DND-41 (cell line): ENCODE data around the gene XCR1.

Experiments used
- ATAC-seq: fragments of 200-7000 bp; cut with Tn5 transposase; 3 replicates; pipeline ENCODE4 v1.9.1; 2021; ENCODE audit warnings: low read depth; ENCODE audit not compliant: insufficient read depth
- DNase-seq: peaks from one replicate; pipeline ENCODE4 v3.0.0-alpha.2; 2020
- H2AFZ ChIP-seq: 2 replicates; pipeline ENCODE4 v1.6.0; 2012; ENCODE audit warnings: low read depth, low read length
- H3K27ac ChIP-seq: 2 replicates; pipeline ENCODE4 v1.5.1; 2012; ENCODE audit warnings: low read length, inconsistent platforms
- H3K27me3 ChIP-seq: fragments of 200-600 bp; sonication (generic); 2 replicates; pipeline ENCODE4 v1.6.0; 2012; ENCODE audit warnings: low read length, mild to moderate bottlenecking, inconsistent platforms; ENCODE audit not compliant: insufficient read depth, poor library complexity
- H3K36me3 ChIP-seq: 2 replicates; pipeline ENCODE4 v1.5.1; 2012; ENCODE audit warnings: low read length, inconsistent platforms; ENCODE audit not compliant: insufficient read depth
- H3K4me1 ChIP-seq: 2 replicates; pipeline ENCODE4 v1.5.1; 2012; ENCODE audit warnings: mild to moderate bottlenecking, low read length; ENCODE audit not compliant: insufficient read depth
- H3K4me2 ChIP-seq: 2 replicates; pipeline ENCODE4 v1.6.0; 2012; ENCODE audit warnings: mild to moderate bottlenecking, moderate library complexity, low read length, inconsistent platforms; ENCODE audit not compliant: insufficient read depth
- H3K4me3 ChIP-seq, 2 experiments: fragments of 200-600 bp in 1 of 2; shearing (Covaris generic) in 1 of 2; 2 replicates each; pipeline ENCODE4 v1.5.1; 2012 to 2016; ENCODE audit warnings: inconsistent platforms in 2 of 2, low read length in 2 of 2, mild to moderate bottlenecking in 2 of 2, low read depth in 1 of 2, moderate library complexity in 1 of 2
- H3K79me2 ChIP-seq: 2 replicates; pipeline ENCODE4 v1.6.0; 2012; ENCODE audit warnings: low read length, inconsistent platforms; ENCODE audit not compliant: insufficient read depth
- H3K9ac ChIP-seq: 2 replicates; pipeline ENCODE4 v1.6.0; 2012; ENCODE audit warnings: low read depth, mild to moderate bottlenecking, inconsistent platforms, low read length, moderate library complexity
- H3K9me3 ChIP-seq: 2 replicates; pipeline ENCODE4 v1.5.1; 2012; ENCODE audit warnings: low read length, moderate library complexity, mild to moderate bottlenecking, inconsistent platforms; ENCODE audit not compliant: insufficient read depth, severe bottlenecking
- H4K20me1 ChIP-seq: 2 replicates; pipeline ENCODE4 v1.6.0; 2012; ENCODE audit warnings: low read length; ENCODE audit not compliant: insufficient read depth
- CTCF ChIP-seq: IDR thresholded peaks from 2 replicates; pipeline ENCODE4 v1.5.1; 2012; ENCODE audit warnings: borderline replicate concordance, low read length, moderate library complexity, mild to moderate bottlenecking; ENCODE audit not compliant: poor library complexity, severe bottlenecking; ENCODE audit errors: extremely low read depth
- EZH2 ChIP-seq: IDR thresholded peaks from 3 replicates; pipeline ENCODE4 v1.6.1; 2012; ENCODE audit warnings: borderline replicate concordance, low read depth, mild to moderate bottlenecking, moderate library complexity, low read length, inconsistent platforms; ENCODE audit not compliant: severe bottlenecking

Gene XCR1

GRCh38 chr3:45983770-45984169 is 43.5 kb downstream of the XCR1 start:
- peaks cover 72% of the 10 kb centered on the region for H3K4me1 ChIP-seq
- peaks cover 27% of the 10 kb centered on the region; the same call in 1 of the 2 replicates for H4K20me1 ChIP-seq
- ATAC-seq = no peak
- H3K4me3 ChIP-seq = no peak overlapping the region
- no peak for DNase-seq
- TF ChIP-seq CTCF = no peak
- no peak for TF ChIP-seq EZH2
- H3K79me2 ChIP-seq = peaks cover 80% of the 10 kb centered on the region
- no peak overlapping the region for H3K4me2 ChIP-seq
- no peak overlapping the region for H3K9ac ChIP-seq
- H3K36me3 ChIP-seq = peaks cover 86% of the 10 kb centered on the region
- H3K9me3 ChIP-seq = no peaks in the 10 kb centered on the region
- H2AFZ ChIP-seq = no peak overlapping the region
- peak overlapping the region; percentile 51 for H3K27ac ChIP-seq
- H3K27me3 ChIP-seq = no peaks in the 10 kb centered on the region

GRCh38 chr3:45981346-45982074 is 45.8 kb downstream of the XCR1 start:
- DNase-seq (no peak), ATAC-seq (no peak)
- Histone ChIP-seq H3K27ac (peak overlapping the region; percentile 58), H3K4me3 (no peak overlapping the region), H3K9ac (no peak overlapping the region; the same call in 1 of the 2 replicates), H4K20me1 (peaks cover 17% of the 10 kb centered on the region; the same call in 1 of the 2 replicates), H3K27me3 (no peaks in the 10 kb centered on the region), H2AFZ (no peak overlapping the region), H3K36me3 (peaks cover 82% of the 10 kb centered on the region), H3K4me1 (peaks cover 75% of the 10 kb centered on the region), H3K79me2 (peaks cover 57% of the 10 kb centered on the region), H3K4me2 (no peak overlapping the region), H3K9me3 (no peaks in the 10 kb centered on the region)
- TF ChIP-seq CTCF (no peak), EZH2 (no peak)

- Histone ChIP-seq H3K4me2 (no peak overlapping the region), H3K27ac (peak overlapping the region; percentile 58), H3K36me3 (peaks cover 78% of the 10 kb centered on the region), H3K79me2 (peaks cover 50% of the 10 kb centered on the region), H3K9ac (no peak overlapping the region; the same call in 1 of the 2 replicates), H4K20me1 (peaks cover 12% of the 10 kb centered on the region; the same call in 1 of the 2 replicates), H3K27me3 (no peaks in the 10 kb centered on the region), H3K4me3 (no peak overlapping the region), H3K4me1 (peaks cover 77% of the 10 kb centered on the region), H3K9me3 (no peaks in the 10 kb centered on the region), H2AFZ (no peak overlapping the region)
- no peak for TF ChIP-seq EZH2
- no peak for TF ChIP-seq CTCF
- ATAC-seq (no peak), DNase-seq (no peak)
These were observed 46.5 kb downstream of the XCR1 start for GRCh38 chr3:45980819-45981218.
